Prostate gland (tissue), 2 donors: ENCODE data around the gene PSME2.

Experiments
- POLR2A ChIP-seq: fragments of 450-650 bp; IDR thresholded peaks from one replicate; pipeline ENCODE4 v1.6.1; 2016; ENCODE audit warnings: antibody characterized with exemption, mild to moderate bottlenecking
- TF ChIP-seq, protein P1 (sequence below), 4 experiments: fragments of 200-600 bp in 2 of 4; fragments of 450-650 bp in 2 of 4; sonication (generic) in 2 of 4; IDR thresholded peaks; 1 replicate in 3 of 4; 2 replicates in 1 of 4; pipeline ENCODE4 v1.5.1; 2016 to 2019; ENCODE audit warnings: antibody characterized with exemption in 4 of 4, mild to moderate bottlenecking in 2 of 4, moderate library complexity in 2 of 4

GRCh38 chr14:24190416-24190815, 44.0 kb upstream of the PSME2 start:
- TF ChIP-seq POLR2A, result no peak
- TF ChIP-seq, protein P1, sequence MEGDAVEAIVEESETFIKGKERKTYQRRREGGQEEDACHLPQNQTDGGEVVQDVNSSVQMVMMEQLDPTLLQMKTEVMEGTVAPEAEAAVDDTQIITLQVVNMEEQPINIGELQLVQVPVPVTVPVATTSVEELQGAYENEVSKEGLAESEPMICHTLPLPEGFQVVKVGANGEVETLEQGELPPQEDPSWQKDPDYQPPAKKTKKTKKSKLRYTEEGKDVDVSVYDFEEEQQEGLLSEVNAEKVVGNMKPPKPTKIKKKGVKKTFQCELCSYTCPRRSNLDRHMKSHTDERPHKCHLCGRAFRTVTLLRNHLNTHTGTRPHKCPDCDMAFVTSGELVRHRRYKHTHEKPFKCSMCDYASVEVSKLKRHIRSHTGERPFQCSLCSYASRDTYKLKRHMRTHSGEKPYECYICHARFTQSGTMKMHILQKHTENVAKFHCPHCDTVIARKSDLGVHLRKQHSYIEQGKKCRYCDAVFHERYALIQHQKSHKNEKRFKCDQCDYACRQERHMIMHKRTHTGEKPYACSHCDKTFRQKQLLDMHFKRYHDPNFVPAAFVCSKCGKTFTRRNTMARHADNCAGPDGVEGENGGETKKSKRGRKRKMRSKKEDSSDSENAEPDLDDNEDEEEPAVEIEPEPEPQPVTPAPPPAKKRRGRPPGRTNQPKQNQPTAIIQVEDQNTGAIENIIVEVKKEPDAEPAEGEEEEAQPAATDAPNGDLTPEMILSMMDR (IDR thresholded peaks at IDR 0.05), result no peak
